GM18520 (cell line): ENCODE results near the gene ITIH3.

ENCODE experiments used
- ATAC-seq: cut with Tn5 transposase; IDR thresholded peaks from one replicate; pipeline ENCODE4 v1.9.1; 2021; ENCODE audit not compliant: unreplicated experiment

ITIH3 gene

DNA sequence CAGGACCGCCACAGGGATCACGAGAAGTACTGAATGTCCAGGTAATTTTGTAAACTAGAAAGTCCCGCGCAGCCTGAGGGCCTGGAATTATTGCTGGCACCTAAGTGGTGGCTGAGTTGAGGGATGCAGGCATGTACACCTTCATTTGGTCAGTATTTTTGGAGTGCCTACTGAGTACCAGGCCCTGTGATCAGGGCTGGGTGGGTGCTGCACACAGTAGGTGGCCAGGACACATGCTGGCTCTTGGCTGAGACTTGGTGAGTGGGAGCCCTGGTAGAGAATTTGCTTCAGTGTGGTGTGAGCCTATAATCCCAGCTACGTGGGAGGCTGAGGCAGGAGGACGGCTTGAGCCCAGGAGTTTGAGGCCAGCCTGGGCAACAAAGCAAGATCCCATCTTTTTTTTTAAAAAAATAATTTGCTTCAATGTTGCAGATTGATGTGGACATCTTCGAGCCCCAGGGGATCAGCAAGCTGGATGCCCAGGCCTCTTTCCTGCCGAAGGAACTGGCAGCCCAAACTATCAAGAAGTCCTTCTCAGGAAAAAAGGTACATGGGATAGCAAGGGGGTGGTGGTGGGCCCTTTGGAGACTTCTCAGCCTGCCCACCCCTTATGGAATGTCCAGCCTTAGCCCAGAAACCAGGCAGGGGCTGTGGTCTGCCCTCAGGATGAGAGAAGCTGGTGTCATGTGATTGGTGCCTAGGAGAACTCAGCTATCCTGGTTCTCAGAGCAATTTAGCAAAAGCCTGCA, 14.6 kb upstream of the ITIH3 start:
- ATAC-seq, result no peak

DNA sequence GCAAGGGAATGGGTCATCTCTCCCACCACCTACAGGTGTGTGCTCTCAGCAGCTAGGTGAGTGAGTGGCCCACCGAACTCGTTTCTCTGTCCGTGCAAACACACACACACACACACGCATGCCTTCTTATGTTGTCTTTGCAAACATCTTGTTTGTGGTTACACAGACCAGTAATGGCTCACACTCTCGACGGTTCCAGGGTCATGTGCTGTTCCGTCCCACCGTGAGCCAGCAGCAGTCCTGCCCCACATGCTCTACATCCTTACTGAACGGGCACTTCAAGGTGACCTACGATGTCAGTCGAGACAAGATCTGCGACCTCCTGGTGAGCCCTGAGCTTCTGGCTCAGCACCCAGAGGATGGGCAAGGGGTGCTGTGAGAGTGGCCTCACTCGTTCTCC, 12.9 kb upstream of the ITIH3 start:
- ATAC-seq, result no peak

GRCh38 chr3:52782412-52783210, 12.0 kb upstream of the ITIH3 start:
- ATAC-seq, result no peak

DNA sequence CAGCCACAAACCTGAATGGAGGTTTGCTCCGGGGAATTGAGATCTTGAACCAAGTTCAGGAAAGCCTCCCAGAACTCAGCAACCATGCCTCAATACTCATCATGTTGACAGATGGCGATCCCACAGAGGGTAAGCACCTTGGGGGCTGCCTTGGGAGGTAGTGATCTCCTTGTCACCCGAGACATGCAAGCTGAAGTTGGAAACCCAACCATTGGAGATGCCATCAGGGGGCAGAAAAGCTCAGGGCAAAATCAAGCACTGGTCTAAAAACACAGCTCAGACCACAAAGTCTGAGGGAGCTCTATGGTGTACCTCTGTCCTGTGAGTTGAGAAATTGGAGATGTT, 11.4 kb upstream of the ITIH3 start:
- ATAC-seq, result no peak

- ATAC-seq, result no peak
Observed at GRCh38 chr3:52784021-52784621, 10.5 kb upstream of the ITIH3 start.

DNA sequence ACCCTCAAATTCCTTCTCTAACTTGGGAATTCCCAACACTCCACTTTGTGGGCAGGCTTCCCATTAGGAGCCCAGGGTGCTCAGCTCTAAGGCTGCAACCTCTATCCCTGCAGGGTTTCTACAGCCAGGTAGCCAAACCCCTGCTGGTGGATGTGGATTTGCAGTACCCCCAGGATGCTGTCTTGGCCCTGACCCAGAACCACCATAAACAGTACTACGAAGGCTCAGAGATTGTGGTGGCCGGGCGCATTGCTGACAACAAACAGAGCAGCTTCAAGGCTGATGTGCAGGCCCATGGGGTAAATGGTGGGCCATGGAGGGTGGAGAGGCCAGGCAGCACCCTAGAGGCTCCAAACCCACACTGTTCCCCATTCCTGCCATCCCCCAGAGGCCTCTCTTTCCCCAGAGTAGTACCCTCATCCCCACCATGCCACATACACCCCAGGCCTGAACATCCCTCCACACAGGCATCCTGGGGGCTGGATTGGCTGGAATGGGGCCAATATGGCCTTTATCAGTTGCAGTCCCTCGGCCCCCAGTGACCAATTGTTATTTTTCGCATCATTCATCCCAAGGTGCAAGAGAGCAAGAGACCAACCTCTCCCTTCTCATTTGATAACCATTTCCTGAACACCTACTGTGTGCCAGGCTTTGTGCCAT, 9.5 kb upstream of the ITIH3 start:
- ATAC-seq, result no peak

DNA sequence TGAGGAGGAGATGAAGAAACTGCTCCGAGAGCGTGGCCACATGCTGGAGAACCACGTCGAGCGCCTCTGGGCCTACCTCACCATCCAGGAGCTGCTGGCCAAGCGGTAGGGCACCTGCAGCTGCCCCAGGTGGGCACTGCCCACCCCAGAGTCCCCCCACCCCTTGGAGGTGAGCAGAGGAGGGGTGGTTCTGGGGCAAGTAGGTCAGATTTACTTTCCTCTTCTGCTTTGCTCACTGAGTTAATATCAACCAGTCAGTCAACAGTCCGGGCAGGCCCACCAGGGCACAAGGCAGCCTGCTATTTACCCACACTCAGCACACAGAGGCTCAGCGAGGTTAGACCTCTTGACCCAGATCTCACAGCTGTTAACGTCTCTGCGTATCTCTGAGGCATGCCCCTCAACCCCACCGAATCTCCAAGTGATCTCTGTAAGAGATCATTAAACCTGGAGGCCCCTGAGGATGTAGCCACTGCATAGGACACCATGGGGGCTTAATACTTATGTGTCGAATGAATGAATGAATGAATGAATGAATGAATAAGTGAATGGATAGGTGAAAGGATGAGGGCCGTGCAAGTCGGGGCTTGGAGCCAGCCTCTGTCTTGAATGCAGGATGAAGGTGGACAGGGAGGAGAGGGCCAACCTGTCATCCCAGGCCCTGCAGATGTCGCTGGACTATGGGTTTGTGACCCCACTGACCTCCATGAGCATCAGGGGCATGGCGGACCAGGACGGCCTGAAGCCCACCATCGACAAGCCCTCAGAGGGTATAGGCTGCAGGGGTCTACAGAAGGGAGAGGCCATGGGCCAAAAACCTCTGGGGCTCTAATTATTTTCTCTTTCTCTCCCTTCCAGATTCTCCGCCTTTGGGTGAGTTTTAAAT, 8.0 kb upstream of the ITIH3 start:
- no peak for ATAC-seq

DNA sequence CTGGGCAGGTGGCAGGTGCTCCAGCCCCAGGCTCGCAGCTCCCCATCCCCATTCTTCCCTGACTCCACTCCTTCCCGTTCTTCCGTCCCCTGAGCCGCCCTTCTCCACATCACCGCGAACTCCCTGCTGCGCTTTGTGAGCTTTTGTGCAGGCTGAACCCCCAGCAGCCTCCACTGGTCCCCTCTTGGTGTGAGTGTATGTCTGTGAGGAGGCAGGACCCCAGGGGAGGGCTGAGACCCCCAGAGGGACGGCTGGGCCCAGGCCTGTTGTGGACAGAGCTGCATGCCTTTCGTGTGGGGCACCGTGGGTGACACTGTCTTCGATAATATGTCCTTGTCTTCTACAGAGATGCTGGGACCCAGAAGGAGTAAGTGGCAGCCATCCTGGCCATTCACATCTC, 7.3 kb upstream of the ITIH3 start:
- no peak for ATAC-seq

GRCh38 chr3:52787672-52788625, 6.6 kb upstream of the ITIH3 start:
- no peak for ATAC-seq

DNA sequence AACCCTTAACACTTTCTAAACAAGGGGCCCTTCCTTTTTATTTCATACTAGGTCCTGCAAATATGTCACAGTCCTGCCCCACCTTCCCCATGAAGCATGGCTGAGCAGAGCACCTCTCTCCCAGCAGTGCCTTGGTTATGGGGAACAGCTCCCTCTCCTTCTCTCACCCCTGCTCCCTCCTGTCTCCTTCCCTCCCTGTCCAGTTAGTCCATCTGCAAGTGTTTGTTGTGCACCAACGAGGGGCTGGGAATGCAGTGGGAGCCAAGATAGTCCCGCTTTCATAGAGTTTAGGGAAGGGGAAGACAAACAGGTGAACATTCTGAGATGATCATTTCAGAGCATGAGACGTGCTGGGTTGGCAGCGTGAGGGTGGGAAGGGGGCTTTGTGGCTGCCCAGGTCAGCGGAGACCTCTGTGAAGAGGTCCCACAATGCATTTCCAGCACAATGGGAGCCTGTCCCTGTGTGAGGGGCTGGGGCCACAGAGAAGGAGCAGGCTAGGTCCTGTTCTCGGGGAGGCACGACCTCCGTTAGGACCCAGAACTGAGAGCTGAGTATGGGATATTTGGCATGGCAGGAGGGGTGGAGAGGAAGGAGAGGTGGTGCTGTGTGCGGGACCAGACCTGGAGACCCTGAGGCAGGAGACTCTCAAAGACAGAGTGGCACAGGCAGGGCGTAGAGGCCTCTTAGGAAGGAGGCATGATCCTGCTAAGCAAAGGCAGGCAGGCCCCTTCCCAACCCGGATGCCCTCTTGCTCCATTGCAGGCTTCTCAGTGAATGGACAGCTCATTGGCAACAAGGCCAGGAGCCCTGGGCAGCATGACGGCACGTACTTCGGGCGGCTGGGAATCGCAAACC, 5.5 kb upstream of the ITIH3 start:
- no peak for ATAC-seq

DNA sequence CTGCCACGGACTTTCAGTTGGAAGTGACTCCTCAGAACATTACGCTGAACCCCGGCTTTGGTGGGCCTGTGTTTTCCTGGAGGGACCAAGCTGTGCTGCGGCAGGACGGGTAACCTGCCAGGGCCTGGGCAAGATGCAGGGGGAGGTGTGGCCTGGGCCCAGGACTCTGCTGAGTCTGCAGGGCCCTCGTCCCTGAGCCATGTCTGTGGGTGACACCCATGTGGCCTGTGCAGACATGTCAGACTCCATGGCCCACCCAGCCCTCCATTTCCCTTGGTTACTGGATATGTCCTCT, 4.9 kb upstream of the ITIH3 start:
- no peak for ATAC-seq

DNA sequence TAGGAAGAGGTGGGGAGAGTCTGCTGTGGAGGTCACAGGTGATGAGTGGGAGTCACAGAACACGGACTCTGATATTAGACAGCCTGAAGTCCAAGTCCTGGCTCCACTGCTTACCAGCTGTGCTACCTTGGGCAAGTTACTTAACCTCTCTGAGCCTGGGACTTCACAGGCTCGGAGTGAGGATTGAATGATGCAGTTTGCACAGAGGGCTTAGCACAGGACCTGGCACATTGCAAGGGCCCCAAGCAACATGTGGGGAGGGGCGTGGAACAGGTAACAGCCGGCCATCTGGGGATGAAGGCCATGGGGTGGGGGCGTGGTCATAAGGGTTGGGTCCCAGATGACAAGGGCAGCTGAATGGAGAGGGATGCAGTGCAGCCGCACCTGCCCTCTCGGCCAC, 4.3 kb upstream of the ITIH3 start:
- ATAC-seq, result no peak

GRCh38 chr3:52790741-52791140, 3.9 kb upstream of the ITIH3 start:
- no peak for ATAC-seq

GRCh38 chr3:52791366-52791765, 3.2 kb upstream of the ITIH3 start:
- ATAC-seq, result no peak

DNA sequence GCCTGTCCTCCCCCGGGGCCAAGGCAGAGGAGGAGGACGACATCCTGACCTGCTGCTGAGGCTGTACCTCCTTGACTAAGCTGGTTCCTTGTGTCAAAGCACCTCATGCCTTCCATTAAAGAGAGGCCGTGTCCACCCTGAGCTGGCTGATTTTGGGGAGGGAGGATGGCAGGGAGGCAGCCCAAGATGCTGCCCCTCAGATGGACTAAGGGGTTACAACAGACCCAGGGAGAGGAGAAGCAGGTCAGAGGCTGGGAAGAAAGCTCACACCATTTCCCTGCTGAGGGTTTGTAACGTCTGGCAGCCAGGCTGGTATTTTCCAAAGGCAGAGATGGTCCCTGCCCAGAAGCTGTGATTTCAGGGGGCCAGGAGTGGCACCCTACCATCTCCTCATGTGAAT, 2.7 kb upstream of the ITIH3 start:
- ATAC-seq, result no peak

DNA sequence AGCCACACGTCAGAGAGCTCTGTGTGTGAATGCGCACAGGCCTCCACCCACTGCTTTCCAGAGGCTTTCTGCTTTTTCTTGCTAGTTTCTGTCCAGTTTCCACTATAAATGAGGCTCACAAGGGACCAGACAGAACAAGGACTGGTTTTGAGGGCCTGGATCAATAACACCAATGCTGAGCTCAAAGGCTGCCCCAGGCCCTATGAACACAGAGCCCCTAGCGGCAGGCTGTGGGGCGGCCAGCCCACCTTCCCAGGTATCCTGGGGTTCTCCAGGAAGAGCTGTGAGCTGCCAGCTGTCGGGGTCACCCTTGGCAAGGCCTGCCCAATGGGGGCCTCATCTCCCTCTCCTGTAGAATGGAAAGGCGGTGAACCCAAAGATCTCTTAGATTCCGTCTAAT, 2.2 kb upstream of the ITIH3 start:
- no peak for ATAC-seq

DNA sequence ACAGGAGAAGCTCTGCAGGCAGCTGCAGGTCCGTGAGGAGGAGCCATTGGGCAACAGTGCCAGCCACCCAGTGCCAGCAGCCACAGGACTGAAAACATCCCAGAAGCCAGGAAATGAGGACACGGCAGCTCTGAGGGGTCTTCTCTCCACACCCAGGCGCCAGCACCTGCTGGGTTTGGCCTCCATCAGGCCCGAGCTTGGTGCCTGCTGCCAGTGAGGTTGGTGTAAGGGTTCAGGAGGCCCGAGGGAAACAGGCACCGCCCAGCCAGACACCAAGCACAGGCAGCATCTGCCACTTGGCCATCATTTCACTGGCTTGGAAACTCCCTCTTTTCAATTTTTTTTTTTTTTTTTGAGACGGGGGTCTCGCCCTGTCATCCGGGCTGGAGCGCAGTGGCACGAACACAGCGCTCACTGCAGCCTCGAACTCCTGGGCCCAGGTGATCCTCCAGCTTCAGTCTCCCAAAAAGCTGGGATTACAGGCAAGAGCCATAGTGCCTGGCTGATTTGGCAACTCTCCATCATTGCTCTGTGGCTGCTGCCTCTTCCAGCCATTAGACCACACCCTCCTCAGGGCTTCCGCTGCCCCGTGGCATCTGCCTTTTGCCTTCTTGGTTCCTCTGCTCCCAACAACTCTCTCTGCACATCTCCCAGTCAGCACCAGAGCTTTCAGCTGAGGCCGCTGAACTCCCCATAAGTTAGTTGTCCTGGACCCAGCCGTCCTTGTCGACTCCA, 1.5 kb upstream of the ITIH3 start:
- no peak for ATAC-seq
